AG04450 (cell line): ENCODE data around the gene RYK. TPM values are rescaled to one million over a fixed set of nuclear protein-coding genes. Genes with fewer than 3 reads are reported as not detected.

ENCODE experiments used
- CTCF ChIA-PET: fragments of 300-600, 350-600 bp; formaldehyde crosslinking; extraction: SDS; loops from one replicate; lab custom pipeline; 2022; ENCODE audit warnings: antibody characterized with exemption, inconsistent platforms; lab: Charles Lee
- POLR2A ChIA-PET: fragments of 350-600 bp; formaldehyde crosslinking; extraction: SDS; loops from one replicate; lab custom pipeline; 2021; ENCODE audit warnings: antibody characterized with exemption, inconsistent platforms; lab: Yijun Ruan, JAX
- DNase-seq: peaks from one replicate; pipeline ENCODE4 v3.0.0-alpha.2; 2011; ENCODE audit warnings: low read depth, low spot score
- H3K27ac ChIP-seq: one replicate; pipeline ENCODE4 v1.5.1; 2012; ENCODE audit warnings: low read depth, low read length, control low read depth
- H3K27me3 ChIP-seq: one replicate; pipeline ENCODE4 v1.6.0; 2012; ENCODE audit warnings: low read length; ENCODE audit not compliant: control insufficient read depth, insufficient read depth
- H3K4me3 ChIP-seq: 2 replicates; pipeline ENCODE4 v1.5.1; 2011; ENCODE audit warnings: mild to moderate bottlenecking, low read depth, low read length, control low read depth
- H3K9me3 ChIP-seq: 2 replicates; pipeline ENCODE4 v1.5.1; 2012; ENCODE audit warnings: low read length; ENCODE audit not compliant: control insufficient read depth, insufficient read depth
- CTCF ChIP-seq: IDR thresholded peaks from 2 replicates; pipeline ENCODE4 v1.5.1; 2011; ENCODE audit warnings: low read depth, low read length, control low read depth, inconsistent platforms
- polyA plus RNA-seq: library from polyadenylated mRNA; depleted of rRNA; stranded (reverse); fragments of >200 nt; gene quantifications from 2 replicates; pipeline ENCODE4 v1.2.3, GENCODE V29; 2011

The RYK gene
- polyA plus RNA-seq, 1 experiment, result 74.5 TPM

- Histone ChIP-seq H3K27me3 (no peaks in the 10 kb centered on the region), H3K9me3 (no peaks in the 10 kb centered on the region), H3K4me3 (no peak overlapping the region), H3K27ac (no peak overlapping the region)
- CTCF ChIA-PET, result interaction anchor here (0.8 to 1.3 kb wide), 2 partner anchors 24 to 75 kb away, joined by 3 read pairs; no protein-coding TSS in a partner anchor
- DNase-seq, result no peak
- TF ChIP-seq CTCF, result no peak
- POLR2A ChIA-PET, result no interaction called here
These were observed 36.9 kb upstream of the RYK start for GRCh38 chr3:134287512-134287911.

- no peak overlapping the region for H3K27ac ChIP-seq
- ChIA-PET CTCF (interaction anchor here (1.0 to 1.3 kb wide), 4 partner anchors 10 to 72 kb away, joined by 3 to 5 read pairs (median 3); no protein-coding TSS in a partner anchor), POLR2A (interaction anchor here (0.6 kb wide), 1 partner anchor 13 kb away, joined by 3 read pairs; no protein-coding TSS in a partner anchor)
- no peaks in the 10 kb centered on the region for H3K9me3 ChIP-seq
- H3K27me3 ChIP-seq, result peaks cover 4% of the 10 kb centered on the region
- H3K4me3 ChIP-seq, result no peak overlapping the region
- no peak for TF ChIP-seq CTCF
- no peak for DNase-seq
These were observed 33.8 kb upstream of the RYK start for GRCh38 chr3:134284438-134284837.

GRCh38 chr3:134282659-134283047 is 32.0 kb upstream of the RYK start:
- no peak for DNase-seq
- no peak overlapping the region for H3K27ac ChIP-seq
- H3K9me3 ChIP-seq, result no peaks in the 10 kb centered on the region
- TF ChIP-seq CTCF, result no peak
- peaks cover 4% of the 10 kb centered on the region for H3K27me3 ChIP-seq
- no peak overlapping the region for H3K4me3 ChIP-seq
- ChIA-PET POLR2A (no interaction called here), CTCF (no interaction called here)

GRCh38 chr3:134281912-134282658 is 31.4 kb upstream of the RYK start:
- no peaks in the 10 kb centered on the region for H3K9me3 ChIP-seq
- H3K27me3 ChIP-seq, result peaks cover 4% of the 10 kb centered on the region
- DNase-seq, result no peak
- no peak for TF ChIP-seq CTCF
- no peak overlapping the region for H3K4me3 ChIP-seq
- POLR2A ChIA-PET, result no interaction called here
- no peak overlapping the region for H3K27ac ChIP-seq
- CTCF ChIA-PET, result no interaction called here

- Histone ChIP-seq H3K27me3 (peaks cover 4% of the 10 kb centered on the region), H3K27ac (no peak overlapping the region), H3K4me3 (no peak overlapping the region), H3K9me3 (no peaks in the 10 kb centered on the region)
- TF ChIP-seq CTCF, result no peak
- ChIA-PET CTCF (interaction anchor here (0.7 kb wide), 1 partner anchor 67 kb away, joined by 3 read pairs; no protein-coding TSS in a partner anchor), POLR2A (no interaction called here)
- DNase-seq, result no peak
These were observed 28.8 kb upstream of the RYK start for GRCh38 chr3:134279466-134279865.
